GM19193 (cell line): Measurements from ENCODE around the gene HACL1.

Experiments used
- POLR2A ChIP-seq: IDR thresholded peaks from 4 replicates; pipeline ENCODE4 v1.6.1; 2011; ENCODE audit not compliant: insufficient read depth, insufficient read length; ENCODE audit errors: extremely low read depth

The HACL1 gene

DNA sequence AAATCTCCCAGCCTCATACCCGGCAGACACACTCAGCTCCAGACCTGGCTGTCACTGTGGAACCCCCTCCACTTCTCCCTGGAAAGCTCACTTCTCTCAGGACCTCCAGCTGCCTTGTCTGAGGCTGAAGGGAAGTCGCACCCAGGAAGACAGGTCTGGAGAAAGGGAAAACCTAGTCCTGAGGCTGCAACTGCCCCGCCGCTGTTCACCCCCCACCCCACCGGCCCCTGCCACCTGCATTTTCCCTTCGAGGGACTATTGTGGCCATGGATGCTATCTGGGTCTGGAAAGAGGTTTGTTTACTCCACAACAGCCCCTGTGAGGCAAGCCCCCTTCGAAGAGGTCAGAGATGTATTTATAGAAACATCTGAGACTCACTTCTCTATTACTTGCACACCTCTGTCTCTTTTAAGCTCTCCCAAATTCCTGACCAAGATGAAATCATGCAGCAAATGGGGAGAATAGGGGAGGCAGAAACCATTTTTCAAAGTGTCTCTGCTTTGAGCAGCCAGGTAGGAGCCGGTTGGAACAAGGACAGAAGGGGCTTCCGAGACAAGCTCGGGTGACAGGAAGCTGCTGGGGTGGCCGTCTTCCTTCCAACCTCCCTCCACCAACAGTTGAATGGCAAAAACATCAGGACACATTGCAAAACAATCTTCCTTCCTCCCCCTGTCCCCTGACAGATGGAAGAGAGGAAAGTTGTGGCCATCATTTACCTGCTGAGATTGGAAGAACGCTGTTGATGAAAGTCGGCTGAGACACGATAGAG lies 80.4 kb downstream of the HACL1 start:
- no peak for TF ChIP-seq POLR2A

DNA sequence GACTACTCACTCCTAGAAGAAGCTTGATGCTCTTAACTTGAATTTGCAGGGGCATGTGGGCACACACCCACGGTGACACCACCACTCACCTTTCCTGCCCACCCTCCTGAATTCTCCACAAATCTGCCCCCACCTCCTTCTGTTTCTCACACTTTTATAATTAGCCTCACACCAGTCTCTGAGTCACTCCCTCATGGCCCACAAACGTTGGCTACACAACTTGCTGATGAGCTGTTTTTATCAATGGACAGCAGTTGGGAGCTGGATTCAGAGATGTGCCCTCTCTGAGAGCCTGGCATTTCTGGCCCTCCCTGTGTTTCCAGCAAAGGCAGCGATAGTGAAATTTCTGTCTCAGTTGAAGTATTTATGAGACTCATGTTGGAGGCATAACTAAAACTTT lies 81.2 kb downstream of the HACL1 start:
- TF ChIP-seq POLR2A: no peak

DNA sequence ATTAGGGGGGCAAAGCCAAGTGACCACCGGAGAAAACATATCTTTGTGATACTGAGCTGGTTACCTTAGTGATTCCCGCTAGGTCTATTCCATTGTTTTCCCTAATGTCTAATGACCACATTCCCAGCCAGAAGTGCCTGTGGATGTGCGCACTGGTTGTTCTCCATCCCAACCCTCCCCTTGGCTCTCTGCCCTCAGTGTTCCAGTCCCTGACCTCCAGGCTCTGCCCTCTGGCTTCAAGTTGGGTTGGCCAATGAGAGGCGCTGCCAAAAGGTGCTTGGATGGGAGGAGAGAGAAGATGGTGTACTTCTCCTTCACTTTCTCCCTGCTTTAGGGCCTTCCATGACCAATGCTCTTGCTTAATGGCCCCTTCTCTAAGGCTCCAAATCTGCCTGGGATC lies 82.3 kb downstream of the HACL1 start:
- TF ChIP-seq POLR2A: no peak

DNA sequence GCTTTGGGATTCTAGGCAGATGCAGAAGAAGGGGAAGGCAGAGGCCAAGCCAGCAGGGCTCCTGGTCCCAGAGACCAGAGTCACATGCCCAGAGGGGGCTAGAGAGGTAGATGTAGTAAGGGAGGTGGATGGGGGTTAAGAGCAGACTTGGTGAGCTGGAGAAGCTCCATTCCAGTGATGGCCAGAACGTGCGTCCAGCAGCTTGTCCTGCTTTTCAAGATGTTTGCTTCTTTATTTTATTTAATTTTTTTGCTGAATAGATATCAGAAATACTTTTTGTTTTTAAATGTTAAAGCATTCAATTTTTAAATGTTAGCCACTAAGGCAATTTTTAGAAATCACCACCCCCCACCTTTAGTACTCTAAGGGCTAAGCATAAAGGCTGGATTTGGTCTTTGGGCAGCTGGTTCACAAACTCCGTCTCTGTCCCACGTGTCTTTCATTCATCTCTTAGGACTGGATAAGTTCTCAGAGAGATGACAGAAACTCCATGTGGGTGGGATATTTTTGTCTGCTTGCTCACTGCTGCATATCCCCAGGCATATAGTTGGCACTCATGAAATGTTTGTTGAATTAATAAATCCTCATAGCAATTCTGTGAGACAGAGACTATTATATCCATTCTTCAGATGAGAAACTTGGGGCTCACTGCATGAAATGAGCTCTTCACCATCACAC lies 86.6 kb downstream of the HACL1 start:
- no peak for TF ChIP-seq POLR2A

DNA sequence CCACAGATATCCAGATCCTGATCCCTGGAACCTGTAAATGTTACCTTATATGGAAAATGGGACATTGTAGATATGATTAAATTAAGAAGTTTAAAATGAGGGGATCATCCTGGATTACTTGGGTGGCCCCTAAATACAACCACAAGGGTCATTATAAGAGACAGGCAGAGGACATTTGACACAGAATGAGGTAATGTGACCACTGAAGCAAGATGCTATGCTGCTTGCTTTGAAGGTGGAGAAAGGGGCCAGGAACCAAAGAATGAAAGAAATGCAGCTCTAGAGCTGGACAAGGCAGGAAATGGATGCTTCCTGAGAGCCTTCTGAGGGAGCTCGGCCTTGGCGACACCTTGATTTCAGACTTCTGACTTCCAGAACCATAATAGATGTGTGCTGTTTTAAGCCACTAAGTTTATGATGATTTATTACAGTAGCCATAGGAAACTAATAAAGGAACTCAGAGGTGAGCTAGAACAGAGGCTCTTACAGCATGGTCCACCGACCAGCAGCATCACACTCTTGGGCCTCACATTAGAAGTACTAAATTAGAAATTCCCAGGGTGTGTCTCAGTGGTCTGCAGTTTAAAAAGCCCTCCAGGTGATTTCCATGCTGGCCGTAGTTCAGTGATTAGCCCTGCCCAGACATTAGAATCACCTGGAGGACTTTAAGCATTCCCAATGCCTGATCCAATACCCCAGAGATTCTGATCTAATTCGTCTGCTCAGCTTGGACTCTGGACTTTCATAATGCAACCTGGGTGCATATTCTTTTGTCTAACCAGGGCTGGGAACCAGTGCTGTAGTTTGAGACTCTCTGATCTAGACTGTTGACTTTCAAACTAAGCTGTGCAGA lies 87.3 kb downstream of the HACL1 start:
- no peak for TF ChIP-seq POLR2A

DNA sequence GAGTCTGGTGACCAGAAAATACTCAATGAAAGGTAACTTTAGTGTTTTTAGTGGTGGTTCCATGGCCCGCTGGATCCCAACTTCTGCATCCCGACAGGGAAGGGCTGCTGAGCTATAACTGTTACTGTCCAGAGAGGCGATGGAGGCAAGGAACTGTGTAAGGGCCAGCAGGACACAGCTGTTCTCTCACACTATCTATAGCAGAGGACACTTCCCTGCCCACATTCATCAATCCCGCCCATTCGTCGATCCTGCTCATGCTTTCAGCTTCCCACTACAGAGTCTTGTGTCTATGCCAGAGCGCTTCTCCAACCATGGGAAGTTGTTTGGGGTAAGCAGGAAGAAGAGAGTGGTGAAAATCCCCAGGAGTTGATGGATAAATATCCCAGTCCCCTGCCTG lies 88.3 kb downstream of the HACL1 start:
- no peak for TF ChIP-seq POLR2A

DNA sequence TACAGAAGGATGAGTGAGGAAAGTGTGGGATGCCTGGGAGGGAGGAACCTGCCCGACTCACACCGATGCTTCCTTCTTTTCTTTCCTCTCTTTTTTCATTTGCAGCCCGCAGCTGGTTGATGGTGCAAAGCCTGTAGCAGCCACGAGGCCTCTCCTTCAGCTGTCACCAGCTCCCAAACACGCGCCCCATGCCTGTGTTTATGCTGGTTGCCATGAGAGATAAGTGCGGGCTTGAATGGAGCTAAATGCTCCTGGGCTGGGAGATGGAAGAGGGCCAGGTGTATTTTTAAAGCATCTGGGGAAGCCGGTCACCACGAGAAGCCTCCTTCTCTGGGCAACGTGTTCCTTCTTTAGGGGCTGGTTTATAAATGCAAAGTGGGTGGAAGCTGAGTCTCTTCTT lies 89.2 kb downstream of the HACL1 start:
- TF ChIP-seq POLR2A: no peak

DNA sequence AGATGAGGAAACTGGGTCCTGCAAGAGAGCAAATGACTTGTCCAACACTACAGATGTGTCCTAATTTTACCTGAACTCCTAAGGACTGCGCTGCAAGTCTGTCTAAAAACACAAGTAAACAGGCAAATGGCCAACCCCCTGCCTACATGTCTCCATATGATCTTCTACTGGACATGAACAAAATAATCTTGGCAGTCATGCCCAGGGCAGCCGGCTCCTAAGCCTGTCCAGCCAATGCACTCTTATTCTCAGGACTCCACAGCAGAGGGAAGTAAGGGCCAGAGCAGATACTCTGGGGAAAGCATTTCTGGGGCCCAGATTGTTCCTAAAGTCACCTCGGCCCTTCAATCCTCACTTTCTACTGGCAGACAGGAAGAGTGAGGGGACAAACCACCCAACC lies 90.2 kb downstream of the HACL1 start:
- no peak for TF ChIP-seq POLR2A
